ENCODE data around the gene CNTNAP2.

GRCh38 chr7:148304456-148304855 lies 2187.9 kb downstream of the CNTNAP2 start:
- TF ChIP-seq CTCF (IDR thresholded peaks at IDR 0.05) (no peak), POLR2A (IDR thresholded peaks at IDR 0.05) (no peak)

All from lower leg skin (tissue), 3 donors.